ENCODE measurements around the gene ANGPTL4. TPM values are rescaled to one million over a fixed set of nuclear protein-coding genes. Genes with fewer than 3 reads are reported as not detected.
A peak's percentile ranks its signal among the peaks of the same experiment; 100 is the strongest.

The ANGPTL4 gene
- total and polyA plus RNA-seq, 2 of the 13 experiments (the other 11 are each of a cell fraction or from before 2014, with no cell fraction given), result 0.80 to 21.7 TPM

GRCh38 chr19:8355631-8356402, 8.1 kb upstream of the ANGPTL4 start (continued):
- TF ChIP-seq ELK4 (CRISPR knock-in tag; IDR thresholded peaks at IDR 0.05; ENCODE audit: borderline replicate concordance) (no peak), ATF6 (CRISPR knock-in tag; conservative IDR thresholded peaks at IDR 0.05) (no peak), JUND (CRISPR knock-in tag; IDR thresholded peaks at IDR 0.05) (peak; percentile 77), ZNF740 (CRISPR knock-in tag; IDR thresholded peaks at IDR 0.05) (no peak), ZMYM3 (CRISPR knock-in tag; IDR thresholded peaks at IDR 0.05) (peak; percentile 89), TEAD2 (CRISPR knock-in tag; IDR thresholded peaks at IDR 0.05) (no peak), ARID5B (CRISPR knock-in tag; IDR thresholded peaks at IDR 0.05) (peak; percentile 83), CENPBD1 (CRISPR knock-in tag; IDR thresholded peaks at IDR 0.05; ENCODE audit: borderline replicate concordance, low read depth) (no peak), TP53 (CRISPR knock-in tag; conservative IDR thresholded peaks at IDR 0.05) (no peak), IRF2 (CRISPR knock-in tag; IDR thresholded peaks at IDR 0.05) (peak; percentile 63; the same call in 1 of the 2 replicates), NR2F1 (CRISPR knock-in tag; IDR thresholded peaks at IDR 0.05) (peak; percentile 90 to 93), HHEX (CRISPR knock-in tag; IDR thresholded peaks at IDR 0.05) (no peak)
